GM19467 (cell line): Measurements from ENCODE around the gene GLMN.

Experiments used
- ATAC-seq: cut with Tn5 transposase; IDR thresholded peaks from one replicate; pipeline ENCODE4 v1.9.1; 2021; ENCODE audit warnings: mild to moderate bottlenecking, moderate library complexity; ENCODE audit not compliant: unreplicated experiment

The GLMN gene

GRCh38 chr1:92203105-92203504 lies 95.7 kb downstream of the GLMN start:
- ATAC-seq = no peak

GRCh38 chr1:92201973-92202372 lies 96.8 kb downstream of the GLMN start:
- no peak for ATAC-seq
